ENCODE measurements around the gene KCNMB4. TPM values are rescaled to one million over a fixed set of nuclear protein-coding genes. Genes with fewer than 3 reads are reported as not detected.

Gene KCNMB4
- total and polyA plus RNA-seq, 2 of the 4 experiments (the other 2 are of a cell fraction), result 0.90 to 1.1 TPM

DNA sequence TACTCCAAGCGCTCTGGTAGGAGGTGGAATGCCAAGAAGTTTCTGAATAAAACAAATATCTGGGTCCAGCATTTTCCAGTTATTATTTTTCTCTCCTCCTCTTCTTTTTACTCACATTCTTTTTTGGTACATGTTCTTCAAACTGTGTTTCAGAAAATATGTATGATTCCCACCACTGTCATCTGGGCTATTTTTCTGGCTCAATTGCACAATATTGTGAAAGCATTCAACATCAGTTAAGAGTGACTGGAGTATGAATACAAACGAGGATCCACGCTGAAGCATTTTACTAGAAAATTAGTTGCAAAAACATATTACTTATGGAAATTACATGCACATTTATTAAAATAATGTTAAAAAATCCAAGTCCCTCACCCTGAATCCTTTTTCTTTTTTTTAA is 61.5 kb downstream of the KCNMB4 start:
- ATAC-seq (ENCODE audit: low read depth), result no peak
- no peak for DNase-seq
- no peaks in the 10 kb centered on the region for H3K36me3 ChIP-seq (ENCODE audit: control insufficient read depth, insufficient read depth, low read length)
- H3K18ac ChIP-seq (ENCODE audit: low read depth, low read length), result no peak overlapping the region
- H3K9me3 ChIP-seq (ENCODE audit: control insufficient read depth, insufficient read depth, low read length), result no peaks in the 10 kb centered on the region
- no peak overlapping the region for H2BK20ac ChIP-seq (ENCODE audit: low read depth, low read length)
- dilution Hi-C loops (cut with HindIII; ENCODE audit: low sequenced_read_pairs, unreplicated experiment) (no loop called here), intact Hi-C loops (cut with micrococcal nuclease) (no loop called here), in situ Hi-C loops (cut with MboI; ENCODE audit: low sequenced_read_pairs) (no loop called here)
- H3K4ac ChIP-seq (ENCODE audit: low read depth, low read length), result no peak overlapping the region
- no peaks in the 10 kb centered on the region for H3K79me1 ChIP-seq (ENCODE audit: low read depth in 1 of 2, low read length in 2 of 2)
- no CpG with 5 or more reads among the region's 3 CpGs for WGBS, 2 experiments (ENCODE audit: extremely low coverage in 2 of 2, insufficient read length in 1 of 2)
- POLR2A ChIA-PET (ENCODE audit: unreplicated experiment), result no interaction called here
- no peaks in the 10 kb centered on the region for H3K9me1 ChIP-seq (ENCODE audit: insufficient read depth, low read length)
- H2AK5ac ChIP-seq (ENCODE audit: low read depth, low read length), result no peak overlapping the region
- no peaks in the 10 kb centered on the region for H3K4me1 ChIP-seq (ENCODE audit: control insufficient read depth, insufficient read depth, low read length)
- no peak overlapping the region for H3K4me2 ChIP-seq (ENCODE audit: low read depth, low read length)
- TF ChIP-seq RCOR1 (IDR thresholded peaks at IDR 0.05; ENCODE audit: insufficient replicate concordance, low read length), result no peak
- no peak for TF ChIP-seq MAFK (IDR thresholded peaks at IDR 0.05; ENCODE audit: low read depth, low read length)
- TF ChIP-seq CEBPB (IDR thresholded peaks at IDR 0.05; ENCODE audit: low read depth, low read length), result peak; percentile 56; the same call in 1 of the 2 replicates
- TF ChIP-seq, protein P1, sequence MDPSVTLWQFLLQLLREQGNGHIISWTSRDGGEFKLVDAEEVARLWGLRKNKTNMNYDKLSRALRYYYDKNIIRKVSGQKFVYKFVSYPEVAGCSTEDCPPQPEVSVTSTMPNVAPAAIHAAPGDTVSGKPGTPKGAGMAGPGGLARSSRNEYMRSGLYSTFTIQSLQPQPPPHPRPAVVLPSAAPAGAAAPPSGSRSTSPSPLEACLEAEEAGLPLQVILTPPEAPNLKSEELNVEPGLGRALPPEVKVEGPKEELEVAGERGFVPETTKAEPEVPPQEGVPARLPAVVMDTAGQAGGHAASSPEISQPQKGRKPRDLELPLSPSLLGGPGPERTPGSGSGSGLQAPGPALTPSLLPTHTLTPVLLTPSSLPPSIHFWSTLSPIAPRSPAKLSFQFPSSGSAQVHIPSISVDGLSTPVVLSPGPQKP (IDR thresholded peaks at IDR 0.05; ENCODE audit: borderline replicate concordance, low read depth, low read length), result no peak
- TF ChIP-seq, protein P2, sequence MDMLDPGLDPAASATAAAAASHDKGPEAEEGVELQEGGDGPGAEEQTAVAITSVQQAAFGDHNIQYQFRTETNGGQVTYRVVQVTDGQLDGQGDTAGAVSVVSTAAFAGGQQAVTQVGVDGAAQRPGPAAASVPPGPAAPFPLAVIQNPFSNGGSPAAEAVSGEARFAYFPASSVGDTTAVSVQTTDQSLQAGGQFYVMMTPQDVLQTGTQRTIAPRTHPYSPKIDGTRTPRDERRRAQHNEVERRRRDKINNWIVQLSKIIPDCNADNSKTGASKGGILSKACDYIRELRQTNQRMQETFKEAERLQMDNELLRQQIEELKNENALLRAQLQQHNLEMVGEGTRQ (IDR thresholded peaks at IDR 0.05; ENCODE audit: low read depth, low read length), result no peak
- no peak for TF ChIP-seq POLR2A (IDR thresholded peaks at IDR 0.05; ENCODE audit: low read depth, low read length)
- no peak overlapping the region for H2AK9ac ChIP-seq (replicated peaks; ENCODE audit: low read depth, low read length, poor library complexity)
- no TSS peak for BruUV-seq (replicated peaks)
- H3K4me3 ChIP-seq (ENCODE audit: insufficient read depth, low read depth, low read length), result no peak overlapping the region
- no peak overlapping the region for H4K5ac ChIP-seq (ENCODE audit: low read depth, low read length)
- no peak overlapping the region for H2BK120ac ChIP-seq (ENCODE audit: low read depth, low read length)
- no peak overlapping the region for H3K27ac ChIP-seq (ENCODE audit: insufficient read depth, low read length)
- no peak overlapping the region for H3K14ac ChIP-seq (replicated peaks; ENCODE audit: low read depth, low read length)
- no peak overlapping the region for H4K91ac ChIP-seq (ENCODE audit: insufficient read depth, low read depth, low read length)
- H3K23ac ChIP-seq (ENCODE audit: low read depth, low read length), result no peak overlapping the region
- H3K9ac ChIP-seq (ENCODE audit: low read depth, low read length), result no peak overlapping the region
- no peaks in the 10 kb centered on the region for H3K27me3 ChIP-seq (ENCODE audit: control insufficient read depth, insufficient read depth, low read length)
- no peak overlapping the region for H2AFZ ChIP-seq (replicated peaks; ENCODE audit: low read length, poor library complexity)
- no peaks in the 10 kb centered on the region for H4K20me1 ChIP-seq (ENCODE audit: insufficient read depth, low read length)
- no peak overlapping the region for H2BK5ac ChIP-seq (ENCODE audit: low read depth, low read length, poor library complexity, severe bottlenecking)
- CTCF ChIA-PET, result no interaction called here
- H4K8ac ChIP-seq (ENCODE audit: low read depth in 2 of 2, low read length in 2 of 2), result no peak overlapping the region
- no peak overlapping the region for H2BK15ac ChIP-seq (ENCODE audit: low read depth, low read length)
- no peak overlapping the region for H3K56ac ChIP-seq (ENCODE audit: extremely low read depth, insufficient read depth, low read length)
